ENCODE results near the gene FOXI1. TPM values are rescaled to one million over a fixed set of nuclear protein-coding genes. Genes with fewer than 3 reads are reported as not detected.

The FOXI1 gene
- total and polyA plus RNA-seq, 2 donors (not counting 3 experiments of a cell fraction or from before 2014, with no cell fraction given): not detected

- intact Hi-C loops (cut with micrococcal nuclease): no loop called here
- Histone ChIP-seq H3K4me2 (ENCODE audit: insufficient read depth, low read length) (no peak overlapping the region), H3K4me3 (replicated peaks in 1 of 3; ENCODE audit: insufficient read depth in 1 of 3, low read depth in 1 of 3, low read length in 3 of 3) (no peak overlapping the region), H4K20me1 (replicated peaks; ENCODE audit: control insufficient read depth, extremely low read depth, insufficient read depth, low read length) (no peaks in the 10 kb centered on the region), H3K9me1 (replicated peaks; ENCODE audit: control insufficient read depth, extremely low read depth, insufficient read depth, low read length) (no peaks in the 10 kb centered on the region), H3K27me3 (ENCODE audit: control insufficient read depth in 2 of 2, insufficient read depth in 2 of 2, low read length in 2 of 2) (no peaks in the 10 kb centered on the region), H3K79me2 (ENCODE audit: control insufficient read depth, insufficient read depth, low read length) (no peaks in the 10 kb centered on the region), H3K27ac (ENCODE audit: insufficient read depth, low read depth, low read length) (no peak overlapping the region), H2AFZ (ENCODE audit: low read depth, low read length) (no peak overlapping the region), H3K9me3 (replicated peaks; ENCODE audit: control insufficient read depth, insufficient read depth, low read length) (no peaks in the 10 kb centered on the region), H3K9ac (replicated peaks; ENCODE audit: extremely low read depth, insufficient read depth, low read length) (no peak overlapping the region), H3K36me3 (ENCODE audit: control insufficient read depth in 2 of 2, extremely low read depth in 1 of 2, insufficient read depth in 2 of 2, low read length in 2 of 2) (no peaks in the 10 kb centered on the region), H3K4me1 (ENCODE audit: control insufficient read depth, extremely low read depth, insufficient read depth, low read length) (peaks cover 11% of the 10 kb centered on the region)
- POLR2A ChIA-PET: no interaction called here
- FAIRE-seq (no peak), DNase-seq (ENCODE audit: low read depth, low spot score) (no peak)
- CTCF ChIA-PET: interaction anchor here (1.5 to 3.2 kb wide), 2 partner anchors 11 to 364 kb away, joined by 3 to 84 read pairs; no protein-coding TSS in a partner anchor
- BruUV-seq (replicated peaks): no TSS peak
- dilution Hi-C loops (cut with MboI; ENCODE audit: extremely low pct_ligation_motif_present, low sequenced_read_pairs): no loop called here
- TF ChIP-seq POLR2AphosphoS5 (IDR thresholded peaks at IDR 0.05; ENCODE audit: insufficient read depth, low read depth, low read length) (no peak), GATA2 (IDR thresholded peaks at IDR 0.05; ENCODE audit: insufficient read depth, insufficient read length, low read depth, low read length) (no peak), FOS (IDR thresholded peaks at IDR 0.05; ENCODE audit: borderline replicate concordance, insufficient read depth, low read length) (no peak), CTCF (IDR thresholded peaks at IDR 0.05; ENCODE audit: extremely low read depth in 1 of 2, insufficient read depth in 1 of 2, low read depth in 1 of 2, low read length in 2 of 2) (no peak), EZH2 (IDR thresholded peaks at IDR 0.05; ENCODE audit: borderline replicate concordance, low read depth, low read length, severe bottlenecking) (no peak), JUN (IDR thresholded peaks at IDR 0.05; ENCODE audit: borderline replicate concordance, insufficient read depth, insufficient read length, low read depth) (no peak)
Observed at GRCh38 chr5:170069512-170069911, 36.2 kb upstream of the FOXI1 start.
